HG02571 (cell line): ENCODE results near the gene ZNF552.
"Not testable (repeated sequence)": the region's sequence is repeated elsewhere in the genome, so short reads cannot be mapped to it uniquely, and the experiment has no call there.

Experiments used
- ATAC-seq: cut with Tn5 transposase; IDR thresholded peaks from one replicate; pipeline ENCODE4 v1.9.1; 2021; ENCODE audit warnings: mild to moderate bottlenecking, moderate library complexity; ENCODE audit not compliant: unreplicated experiment

Gene ZNF552

GRCh38 chr19:57814505-57815246 lies at the start of gene ZNF552:
TSS of gene ZNF552 (minus strand) at chr19:57814913. CDS start at chr19:57814743, 170 bp downstream.
- no peak for ATAC-seq

GRCh38 chr19:57862351-57862750 lies 47.6 kb upstream of the ZNF552 start:
- ATAC-seq, result not testable (repeated sequence)

DNA sequence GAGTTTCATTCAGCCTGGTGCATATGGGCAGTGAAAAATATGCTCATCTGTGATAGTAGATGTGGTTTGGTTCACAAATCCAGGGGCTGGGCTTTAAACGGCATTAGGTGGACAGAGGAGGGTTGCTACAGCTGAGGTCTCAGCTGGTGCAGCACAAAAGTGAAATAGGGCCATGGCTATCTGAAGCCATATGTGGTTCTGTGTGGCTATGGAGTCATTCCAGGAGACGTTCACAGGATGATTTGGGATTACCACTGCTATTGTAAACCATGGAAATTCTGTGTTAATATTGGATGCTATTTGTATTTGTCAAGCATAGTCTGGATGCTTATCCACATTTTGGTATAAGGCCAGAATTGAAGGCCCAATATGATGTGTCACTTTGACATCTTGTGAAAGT lies 39.4 kb upstream of the ZNF552 start:
- not testable (repeated sequence) for ATAC-seq

GRCh38 chr19:57851812-57852603 lies 37.3 kb upstream of the ZNF552 start:
- ATAC-seq, result not testable (repeated sequence)

DNA sequence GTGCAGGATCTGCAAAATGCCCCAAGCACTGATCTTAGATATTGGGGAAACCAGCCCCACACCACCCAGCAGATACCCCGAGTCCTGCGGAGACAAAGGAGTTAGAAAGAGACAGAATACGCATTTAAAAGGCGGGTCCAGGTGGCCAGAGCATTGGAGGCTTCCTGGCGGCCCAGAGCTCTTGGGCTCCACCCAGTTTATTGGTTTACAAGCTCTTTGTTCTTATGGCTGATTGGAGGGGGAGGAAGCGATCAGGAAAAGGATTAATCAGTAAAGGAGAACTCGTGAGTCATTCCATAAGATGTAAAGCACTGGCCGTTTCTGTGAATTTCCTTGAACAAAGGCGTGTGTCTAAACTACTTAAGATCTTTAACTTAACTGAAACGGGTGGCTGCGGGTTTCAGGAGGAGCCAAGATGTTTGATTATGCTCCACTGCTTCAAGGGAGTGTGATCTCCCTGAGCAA lies 35.9 kb upstream of the ZNF552 start:
- ATAC-seq, result no peak

- peak; percentile 83 for ATAC-seq
These were observed 35.2 kb upstream of the ZNF552 start, which contains the start of gene ZNF587 for GRCh38 chr19:57849666-57850473. TSS of gene ZNF587 (plus strand) at chr19:57849859. CDS start at chr19:57850039, 180 bp downstream.

DNA sequence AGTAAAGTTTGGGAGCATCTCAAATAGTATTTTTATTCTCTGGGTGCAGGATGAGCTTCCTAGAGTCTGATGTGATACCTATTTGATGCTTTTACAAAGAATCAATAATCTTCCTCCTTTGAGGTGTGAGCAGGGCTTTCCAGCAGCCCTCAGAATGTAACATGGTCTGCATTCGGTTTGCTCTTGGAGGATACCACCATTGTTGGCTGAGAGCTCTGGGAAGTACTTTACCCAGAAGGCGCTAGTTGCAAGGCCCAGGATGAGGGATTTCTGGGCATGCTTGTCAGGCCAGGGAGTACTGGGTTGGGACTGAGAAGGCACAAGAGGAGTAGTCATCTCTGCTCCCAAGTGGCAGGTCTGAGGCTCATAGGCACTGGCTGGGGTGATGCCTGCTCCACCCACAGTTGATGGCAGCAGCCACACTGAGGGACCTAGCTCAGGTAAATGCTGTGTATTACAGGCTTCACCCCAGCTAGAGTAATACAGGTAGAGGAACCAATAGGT lies 34.5 kb upstream of the ZNF552 start:
- ATAC-seq, result peak; percentile 22

DNA sequence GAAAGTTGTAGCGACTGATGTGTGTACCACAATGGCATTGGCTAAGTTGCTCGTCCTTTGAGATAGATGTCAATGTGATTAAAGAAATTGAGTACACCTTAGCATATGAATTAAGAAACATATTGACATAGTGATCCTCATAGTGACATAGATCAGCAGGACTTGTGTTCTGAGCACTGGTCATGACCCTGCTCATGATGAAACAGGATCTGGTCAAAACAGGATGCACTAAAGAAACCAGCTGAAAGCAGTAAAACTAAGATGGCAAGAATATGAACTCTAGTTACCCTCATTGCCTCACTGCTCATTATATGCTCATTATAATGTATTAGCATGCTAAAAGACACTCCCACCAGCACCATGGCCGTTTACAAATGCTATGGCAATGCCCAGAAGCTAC lies 32.5 kb upstream of the ZNF552 start:
- ATAC-seq, result not testable (repeated sequence)

DNA sequence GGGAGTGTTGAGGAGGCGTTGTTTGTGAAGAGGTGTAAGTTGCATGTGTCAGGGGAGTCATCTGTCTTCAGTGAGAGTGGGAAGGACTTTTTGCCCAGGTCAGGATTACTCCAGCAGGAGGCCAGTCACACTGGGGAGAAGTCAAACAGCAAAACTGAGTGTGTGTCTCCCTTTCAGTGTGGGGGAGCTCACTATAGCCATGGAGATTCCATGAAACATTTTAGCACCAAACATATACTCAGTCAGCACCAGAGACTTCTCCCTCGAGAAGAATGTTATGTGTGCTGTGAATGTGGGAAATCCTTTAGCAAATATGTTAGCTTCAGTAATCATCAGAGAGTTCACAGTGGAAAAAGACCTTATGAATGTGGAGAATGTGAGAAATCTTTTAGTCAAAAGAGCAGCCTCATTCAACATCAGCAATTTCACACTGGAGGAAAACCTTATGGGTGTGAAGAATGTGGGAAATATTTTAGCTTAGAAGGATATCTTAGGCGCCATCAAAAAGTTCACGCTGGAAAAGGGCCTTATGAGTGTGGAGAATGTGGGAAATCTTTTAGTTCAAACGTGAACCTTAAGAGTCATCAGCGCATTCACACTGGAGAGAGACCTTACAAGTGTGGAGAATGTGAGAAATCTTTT lies 26.5 kb upstream of the ZNF552 start:
- no peak for ATAC-seq

- not testable (repeated sequence) for ATAC-seq
These were observed 24.0 kb upstream of the ZNF552 start for GRCh38 chr19:57838622-57839191.

DNA sequence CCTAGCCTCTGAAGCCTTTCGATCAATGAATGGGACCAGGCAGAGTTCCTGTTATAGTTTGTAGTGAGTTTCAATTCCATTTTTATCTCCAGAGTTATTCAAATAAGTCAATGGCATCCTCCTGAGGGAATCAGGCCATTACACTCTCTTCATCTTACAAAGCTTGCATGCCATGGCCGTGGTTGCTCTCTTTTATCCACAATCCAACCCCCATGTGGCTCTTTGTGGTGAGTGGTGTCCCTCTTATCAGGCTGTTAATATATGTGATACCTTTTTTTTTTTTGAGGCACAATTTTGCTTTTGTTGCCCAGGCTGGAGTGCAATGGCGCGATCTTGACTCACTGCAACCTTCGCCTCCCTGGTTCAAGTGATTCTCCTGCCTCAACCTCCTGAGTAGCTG lies 22.3 kb upstream of the ZNF552 start:
- not testable (repeated sequence) for ATAC-seq

- no peak for ATAC-seq
These were observed 15.4 kb upstream of the ZNF552 start, which contains the start of gene ZNF587B for GRCh38 chr19:57830071-57830602. TSS of gene ZNF587B (plus strand) at chr19:57830299. CDS start at chr19:57830529, 230 bp downstream.

GRCh38 chr19:57829316-57829715 lies 14.6 kb upstream of the ZNF552 start:
- ATAC-seq, result no peak

DNA sequence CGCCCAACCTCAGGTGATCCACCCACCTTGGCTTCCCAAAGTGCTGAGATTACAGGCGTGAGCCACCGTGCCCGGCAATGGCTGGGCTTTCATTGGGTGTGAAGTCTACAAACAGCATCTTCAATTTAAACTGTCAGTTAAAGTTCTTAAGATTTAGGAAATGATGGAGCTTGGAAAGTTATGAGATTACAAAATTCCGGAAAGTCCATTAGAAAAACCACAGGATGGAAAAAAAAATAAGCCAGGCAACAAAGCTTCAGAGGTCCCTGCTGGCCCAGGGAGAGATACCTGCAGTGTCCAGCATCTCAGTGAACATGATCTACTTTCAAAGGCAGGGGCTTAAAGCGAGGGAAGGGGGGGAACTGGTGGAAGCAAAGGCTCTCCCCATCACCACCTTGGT lies 10.8 kb upstream of the ZNF552 start:
- no peak for ATAC-seq

DNA sequence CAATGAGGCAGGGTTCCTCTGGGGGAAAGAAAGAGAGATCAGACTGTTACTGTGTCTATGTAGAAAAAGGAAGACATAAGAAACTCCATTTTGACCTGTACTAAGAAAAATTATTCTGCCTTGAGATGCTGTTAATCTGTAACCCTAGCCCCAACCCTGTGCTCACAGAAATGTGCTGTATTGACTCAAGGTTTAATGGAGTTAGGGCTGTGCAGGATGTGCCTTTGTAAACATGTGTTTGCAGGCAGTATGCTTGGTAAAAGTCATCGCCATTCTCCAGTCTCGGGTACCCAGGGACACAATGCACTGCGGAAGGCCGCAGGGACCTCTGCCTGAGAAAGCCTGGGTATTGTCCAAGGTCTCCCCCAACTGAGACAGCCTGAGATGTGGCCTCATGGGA lies 8.9 kb upstream of the ZNF552 start:
- ATAC-seq, result not testable (repeated sequence)

DNA sequence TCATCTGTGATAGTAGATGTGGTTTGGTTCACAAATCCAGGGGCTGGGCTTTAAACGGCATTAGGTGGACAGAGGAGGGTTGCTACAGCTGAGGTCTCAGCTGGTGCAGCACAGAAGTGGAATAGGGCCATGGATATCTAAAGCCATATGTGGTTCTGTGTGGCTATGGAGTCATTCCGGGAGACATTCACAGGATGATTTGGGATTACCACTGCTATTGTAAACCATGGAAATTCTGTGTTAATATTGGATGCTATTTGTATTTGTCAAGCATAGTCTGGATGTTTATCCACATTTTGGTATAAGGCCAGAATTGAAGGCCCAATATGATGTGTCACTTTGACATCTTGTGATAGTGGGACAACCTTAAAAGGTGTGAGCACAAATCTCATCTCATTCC lies 8.4 kb upstream of the ZNF552 start:
- not testable (repeated sequence) for ATAC-seq

- ATAC-seq, result not testable (repeated sequence)
These were observed 6.8 kb upstream of the ZNF552 start for GRCh38 chr19:57821501-57821900.

- not testable (repeated sequence) for ATAC-seq
These were observed 6.4 kb upstream of the ZNF552 start for GRCh38 chr19:57821095-57821494.

GRCh38 chr19:57820599-57820998 lies 5.9 kb upstream of the ZNF552 start:
- ATAC-seq, result no peak
